HEK293 (cell line): ENCODE measurements around the gene MVD.
A peak's percentile ranks its signal among the peaks of the same experiment; 100 is the strongest.

ENCODE experiments used
- CTCF ChIA-PET: fragments of 350-600 bp; formaldehyde crosslinking; extraction: SDS; loops from one replicate; lab custom pipeline; 2021; ENCODE audit warnings: antibody characterized with exemption; lab: Yijun Ruan, JAX
- POLR2A ChIA-PET: fragments of 300-600 bp; formaldehyde crosslinking; extraction: SDS; loops from one replicate; lab custom pipeline; 2020; ENCODE audit warnings: antibody characterized with exemption, inconsistent platforms; lab: Yijun Ruan, JAX
- H3K27ac ChIP-seq: fragments of 200-500 bp; sonication (Bioruptor generic); 2 replicates; pipeline ENCODE4 v1.5.1; 2014; ENCODE audit warnings: low read depth, low read length, control low read depth, inconsistent platforms; ENCODE audit errors: extremely low read depth
- H3K36me3 ChIP-seq, 2 experiments: fragments of 200-500 bp in 1 of 2; sonication (Bioruptor generic) in 1 of 2; 1 replicate in 1 of 2; 2 replicates in 1 of 2; pipeline ENCODE4 v1.5.1; 2014 to 2017; ENCODE audit warnings: inconsistent platforms in 2 of 2, low read length in 2 of 2; ENCODE audit not compliant: control insufficient read depth in 2 of 2, insufficient read depth in 1 of 2
- H3K4me1 ChIP-seq: fragments of 200-500 bp; sonication (Bioruptor generic); 2 replicates; pipeline ENCODE4 v1.5.1; 2014; ENCODE audit warnings: mild to moderate bottlenecking, low read length, inconsistent platforms; ENCODE audit not compliant: control insufficient read depth, insufficient read depth
- H3K4me3 ChIP-seq: 2 replicates; pipeline ENCODE4 v1.5.1; 2011; ENCODE audit warnings: low read depth, mild to moderate bottlenecking, control low read depth, low read length, moderate library complexity
- H3K9me3 ChIP-seq: fragments of 200-500 bp; sonication (Bioruptor generic); 2 replicates; pipeline ENCODE4 v1.5.1; 2014; ENCODE audit warnings: low read depth, low read length, inconsistent platforms; ENCODE audit not compliant: control insufficient read depth, insufficient read depth
- GLIS1 ChIP-seq: fragments of 450-650 bp; formaldehyde crosslinking; IDR thresholded peaks from 2 replicates; pipeline ENCODE4 v1.5.1; 2016; ENCODE audit warnings: missing biosample characterization, missing genetic modification characterization
- KLF17 ChIP-seq: fragments of 450-650 bp; formaldehyde crosslinking; IDR thresholded peaks from 2 replicates; pipeline ENCODE4 v1.5.1; 2016; ENCODE audit warnings: missing biosample characterization, missing genetic modification characterization
- ZBTB10 ChIP-seq: fragments of 450-650 bp; formaldehyde crosslinking; IDR thresholded peaks from 2 replicates; pipeline ENCODE4 v1.5.1; 2016; ENCODE audit warnings: missing biosample characterization, missing genetic modification characterization
- ZFP69B ChIP-seq: fragments of 450-650 bp; formaldehyde crosslinking; IDR thresholded peaks from 2 replicates; pipeline ENCODE4 v1.5.1; 2016; ENCODE audit warnings: missing biosample characterization, missing genetic modification characterization
- ZIC2 ChIP-seq: fragments of 450-650 bp; formaldehyde crosslinking; IDR thresholded peaks from 2 replicates; pipeline ENCODE4 v1.5.1; 2016; ENCODE audit warnings: missing biosample characterization, missing genetic modification characterization
- ZNF174 ChIP-seq: fragments of 450-650 bp; formaldehyde crosslinking; IDR thresholded peaks from 2 replicates; pipeline ENCODE4 v1.5.0; 2017; ENCODE audit warnings: missing biosample characterization, mild to moderate bottlenecking, missing genetic modification characterization
- ZNF18 ChIP-seq: fragments of 450-650 bp; formaldehyde crosslinking; IDR thresholded peaks from 2 replicates; pipeline ENCODE4 v1.5.1; 2016; ENCODE audit warnings: missing biosample characterization, missing genetic modification characterization
- ZNF202 ChIP-seq: fragments of 450-650 bp; formaldehyde crosslinking; IDR thresholded peaks from 2 replicates; pipeline ENCODE4 v1.5.1; 2016; ENCODE audit warnings: missing biosample characterization, missing genetic modification characterization, borderline replicate concordance
- ZNF239 ChIP-seq: fragments of 450-650 bp; formaldehyde crosslinking; IDR thresholded peaks from 2 replicates; pipeline ENCODE4 v1.5.1; 2016; ENCODE audit warnings: missing biosample characterization, missing genetic modification characterization
- ZNF335 ChIP-seq: fragments of 450-650 bp; formaldehyde crosslinking; conservative IDR thresholded peaks from 2 replicates; pipeline ENCODE4 v1.5.1; 2016; ENCODE audit warnings: missing biosample characterization, missing genetic modification characterization
- ZNF561 ChIP-seq: fragments of 450-650 bp; IDR thresholded peaks from 2 replicates; pipeline ENCODE4 v1.5.1; 2018; ENCODE audit warnings: missing biosample characterization, missing genetic modification characterization, borderline replicate concordance
- ZNF623 ChIP-seq: fragments of 450-650 bp; formaldehyde crosslinking; IDR thresholded peaks from 2 replicates; pipeline ENCODE4 v1.5.1; 2016; ENCODE audit warnings: missing biosample characterization, missing genetic modification characterization
- ZNF626 ChIP-seq: fragments of 450-650 bp; sonication (Bioruptor Pico); formaldehyde crosslinking; IDR thresholded peaks from 2 replicates; pipeline ENCODE4 v1.5.1; 2018; ENCODE audit warnings: missing biosample characterization, missing genetic modification characterization, inconsistent platforms
- ZNF768 ChIP-seq: fragments of 450-650 bp; formaldehyde crosslinking; IDR thresholded peaks from 2 replicates; pipeline ENCODE4 v1.5.1; 2018; ENCODE audit warnings: missing biosample characterization, mild to moderate bottlenecking, missing genetic modification characterization
- ZNF791 ChIP-seq: fragments of 450-650 bp; formaldehyde crosslinking; IDR thresholded peaks from 2 replicates; pipeline ENCODE4 v1.5.1; 2016; ENCODE audit warnings: missing biosample characterization, missing genetic modification characterization
- TF ChIP-seq, protein P1 (sequence below): fragments of 450-650 bp; formaldehyde crosslinking; IDR thresholded peaks from 2 replicates; pipeline ENCODE4 v1.5.1; 2016; ENCODE audit warnings: missing biosample characterization, missing genetic modification characterization
- TF ChIP-seq, protein P2 (sequence below): fragments of 450-650 bp; formaldehyde crosslinking; IDR thresholded peaks from 2 replicates; pipeline ENCODE4 v1.5.1; 2016; ENCODE audit warnings: missing biosample characterization, missing genetic modification characterization

Gene MVD

DNA sequence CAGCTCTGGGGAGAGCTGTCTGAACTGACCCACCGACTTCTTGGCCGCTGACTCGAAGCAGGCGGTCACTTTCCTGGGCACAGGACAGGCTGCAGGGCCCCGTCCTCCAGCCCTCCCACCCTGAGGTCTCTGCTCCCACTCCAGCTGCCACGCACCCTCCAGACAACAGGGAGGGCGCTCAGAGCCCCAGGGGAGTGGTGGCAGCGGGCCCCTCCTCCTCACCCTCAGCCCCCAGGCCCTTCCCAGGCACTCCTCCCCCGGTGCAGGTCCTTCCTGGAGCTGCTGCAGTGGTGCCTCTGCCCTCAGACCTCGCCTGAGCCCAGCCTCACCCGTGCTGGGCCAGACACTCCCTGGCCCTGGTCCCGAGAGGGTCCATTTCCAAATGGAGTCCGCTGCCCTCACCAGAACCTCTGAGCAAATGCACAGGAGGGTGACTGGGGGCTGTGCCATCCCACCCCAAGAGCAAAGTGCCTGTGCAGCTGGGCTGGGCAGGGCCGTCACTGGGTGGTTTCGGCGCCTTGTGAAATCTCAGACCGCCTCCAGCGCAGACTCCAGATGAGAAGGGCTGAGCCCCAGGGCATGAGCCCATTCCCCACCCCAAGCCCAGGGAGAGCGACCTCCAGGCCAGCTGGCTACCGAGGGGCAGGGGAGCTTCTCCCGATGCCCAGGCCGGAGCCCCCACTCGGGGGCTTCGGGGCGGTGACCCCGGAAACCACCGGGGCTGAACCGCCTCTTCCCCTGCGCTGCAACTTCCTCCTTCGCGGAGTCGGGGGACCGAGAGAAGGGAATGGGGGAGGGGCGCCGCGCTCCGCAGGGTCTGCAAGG lies 12.8 kb downstream of the MVD start (continued):
- TF ChIP-seq ZNF18 (tag by site-specific recombination) (no peak), ZNF768 (tag by site-specific recombination) (no peak), ZNF335 (tag by site-specific recombination) (peak; percentile 92), ZNF626 (no peak), ZNF239 (tag by site-specific recombination) (no peak)

GRCh38 chr16:88649195-88649923 lies 13.5 kb downstream of the MVD start:
- ChIA-PET POLR2A (interaction anchor here (1.1 to 1.7 kb wide), 2 partner anchors 11 to 14 kb away, joined by 4 to 5 read pairs; partner anchors contain the start of genes IL17C and MVD), CTCF (interaction anchor here (0.9 to 1.0 kb wide), 2 partner anchors 12 kb away, joined by 4 to 5 read pairs; no protein-coding TSS in a partner anchor)
- no peaks in the 10 kb centered on the region for H3K9me3 ChIP-seq
- H3K36me3 ChIP-seq, result peaks cover 0 to 17% of the 10 kb centered on the region in 2 experiments; a peak in 2 of 3 replicates
- peaks cover 7% of the 10 kb centered on the region; the same call in 1 of the 2 replicates for H3K4me1 ChIP-seq
- TF ChIP-seq ZNF561, result no peak
- peak; percentile 86 for TF ChIP-seq GLIS1 (tag by site-specific recombination)
- peak; percentile 74 for TF ChIP-seq ZIC2 (tag by site-specific recombination)
- TF ChIP-seq KLF17 (tag by site-specific recombination), result no peak
- no peak for TF ChIP-seq ZNF791 (tag by site-specific recombination)
- TF ChIP-seq, protein P1, sequence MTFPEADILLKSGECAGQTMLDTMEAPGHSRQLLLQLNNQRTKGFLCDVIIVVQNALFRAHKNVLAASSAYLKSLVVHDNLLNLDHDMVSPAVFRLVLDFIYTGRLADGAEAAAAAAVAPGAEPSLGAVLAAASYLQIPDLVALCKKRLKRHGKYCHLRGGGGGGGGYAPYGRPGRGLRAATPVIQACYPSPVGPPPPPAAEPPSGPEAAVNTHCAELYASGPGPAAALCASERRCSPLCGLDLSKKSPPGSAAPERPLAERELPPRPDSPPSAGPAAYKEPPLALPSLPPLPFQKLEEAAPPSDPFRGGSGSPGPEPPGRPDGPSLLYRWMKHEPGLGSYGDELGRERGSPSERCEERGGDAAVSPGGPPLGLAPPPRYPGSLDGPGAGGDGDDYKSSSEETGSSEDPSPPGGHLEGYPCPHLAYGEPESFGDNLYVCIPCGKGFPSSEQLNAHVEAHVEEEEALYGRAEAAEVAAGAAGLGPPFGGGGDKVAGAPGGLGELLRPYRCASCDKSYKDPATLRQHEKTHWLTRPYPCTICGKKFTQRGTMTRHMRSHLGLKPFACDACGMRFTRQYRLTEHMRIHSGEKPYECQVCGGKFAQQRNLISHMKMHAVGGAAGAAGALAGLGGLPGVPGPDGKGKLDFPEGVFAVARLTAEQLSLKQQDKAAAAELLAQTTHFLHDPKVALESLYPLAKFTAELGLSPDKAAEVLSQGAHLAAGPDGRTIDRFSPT (tag by site-specific recombination), result no peak
- peak; percentile 77 for TF ChIP-seq ZNF623 (tag by site-specific recombination)
- TF ChIP-seq, protein P2, sequence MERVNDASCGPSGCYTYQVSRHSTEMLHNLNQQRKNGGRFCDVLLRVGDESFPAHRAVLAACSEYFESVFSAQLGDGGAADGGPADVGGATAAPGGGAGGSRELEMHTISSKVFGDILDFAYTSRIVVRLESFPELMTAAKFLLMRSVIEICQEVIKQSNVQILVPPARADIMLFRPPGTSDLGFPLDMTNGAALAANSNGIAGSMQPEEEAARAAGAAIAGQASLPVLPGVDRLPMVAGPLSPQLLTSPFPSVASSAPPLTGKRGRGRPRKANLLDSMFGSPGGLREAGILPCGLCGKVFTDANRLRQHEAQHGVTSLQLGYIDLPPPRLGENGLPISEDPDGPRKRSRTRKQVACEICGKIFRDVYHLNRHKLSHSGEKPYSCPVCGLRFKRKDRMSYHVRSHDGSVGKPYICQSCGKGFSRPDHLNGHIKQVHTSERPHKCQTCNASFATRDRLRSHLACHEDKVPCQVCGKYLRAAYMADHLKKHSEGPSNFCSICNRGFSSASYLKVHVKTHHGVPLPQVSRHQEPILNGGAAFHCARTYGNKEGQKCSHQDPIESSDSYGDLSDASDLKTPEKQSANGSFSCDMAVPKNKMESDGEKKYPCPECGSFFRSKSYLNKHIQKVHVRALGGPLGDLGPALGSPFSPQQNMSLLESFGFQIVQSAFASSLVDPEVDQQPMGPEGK, result no peak
- no peak for TF ChIP-seq ZNF174 (tag by site-specific recombination)
- no peak for TF ChIP-seq ZNF202 (tag by site-specific recombination)
- TF ChIP-seq ZFP69B (tag by site-specific recombination), result no peak
- TF ChIP-seq ZBTB10 (tag by site-specific recombination), result no peak
- H3K27ac ChIP-seq, result peak overlapping the region; percentile 73; the same call in 1 of the 2 replicates
- no peak overlapping the region for H3K4me3 ChIP-seq
